Neural progenitor cell (in vitro differentiated cells): Measurements from ENCODE around the gene DCAF7. TPM values are rescaled to one million over a fixed set of nuclear protein-coding genes. Genes with fewer than 3 reads are reported as not detected.

Experiments
- DNase-seq: peaks from one replicate; pipeline ENCODE4 v3.0.0-alpha.2; 2016; ENCODE audit warnings: low spot score
- H2AFZ ChIP-seq: fragments of 200-600 bp; sonication (generic); replicated peaks from 2 replicates; pipeline ENCODE4 v1.6.1; 2016; ENCODE audit warnings: antibody characterized with exemption
- H3F3A ChIP-seq: fragments of 200-600 bp; sonication (generic); 2 replicates; pipeline ENCODE4 v1.6.1; 2016; ENCODE audit warnings: antibody characterized with exemption, low read depth
- H3K27ac ChIP-seq: fragments of 200-600 bp; sonication (generic); 2 replicates; pipeline ENCODE4 v1.5.1; 2016; ENCODE audit warnings: mild to moderate bottlenecking
- H3K27me3 ChIP-seq: fragments of 200-600 bp; sonication (generic); 2 replicates; pipeline ENCODE4 v1.6.1; 2016; ENCODE audit warnings: mild to moderate bottlenecking, moderate library complexity
- H3K36me3 ChIP-seq: fragments of 200-600 bp; sonication (generic); 2 replicates; pipeline ENCODE4 v1.5.1; 2016
- H3K4me1 ChIP-seq: fragments of 200-600 bp; sonication (generic); 2 replicates; pipeline ENCODE4 v1.6.1; 2016; ENCODE audit warnings: mixed run types
- H3K4me2 ChIP-seq: fragments of 200-600 bp; sonication (generic); 2 replicates; pipeline ENCODE4 v1.6.1; 2016
- H3K4me3 ChIP-seq: fragments of 200-600 bp; sonication (generic); 2 replicates; pipeline ENCODE4 v1.5.1; 2016
- H3K79me2 ChIP-seq: fragments of 200-600 bp; sonication (generic); 2 replicates; pipeline ENCODE4 v1.6.1; 2016; ENCODE audit warnings: low read depth
- H3K9ac ChIP-seq: fragments of 200-600 bp; sonication (generic); 2 replicates; pipeline ENCODE4 v1.6.1; 2016
- H3K9me3 ChIP-seq: fragments of 200-600 bp; sonication (generic); 2 replicates; pipeline ENCODE4 v1.5.1; 2016; ENCODE audit warnings: low read depth
- H4K20me1 ChIP-seq: fragments of 200-600 bp; sonication (generic); 2 replicates; pipeline ENCODE4 v1.6.1; 2016; ENCODE audit warnings: low read depth
- H3K27ac Mint-ChIP-seq: 3 replicates; pipeline ENCODE4 v1.8.0; 2021; ENCODE audit warnings: mixed read lengths
- H3K27me3 Mint-ChIP-seq: 2 replicates; pipeline ENCODE4 v1.8.0; 2022; ENCODE audit warnings: low read depth, mild to moderate bottlenecking, inconsistent platforms, moderate library complexity, mixed read lengths; ENCODE audit not compliant: insufficient read depth
- H3K36me3 Mint-ChIP-seq: 3 replicates; pipeline ENCODE4 v1.8.0; 2021; ENCODE audit warnings: mixed read lengths
- H3K4me1 Mint-ChIP-seq: 3 replicates; pipeline ENCODE4 v1.8.0; 2021; ENCODE audit warnings: mixed read lengths
- H3K4me3 Mint-ChIP-seq: 3 replicates; pipeline ENCODE4 v1.8.0; 2021; ENCODE audit warnings: mild to moderate bottlenecking, moderate library complexity, mixed read lengths
- H3K9me3 Mint-ChIP-seq: 3 replicates; pipeline ENCODE4 v1.8.0; 2020; ENCODE audit warnings: mixed read lengths
- EZH2 ChIP-seq: fragments of 200-600 bp; sonication (generic); IDR thresholded peaks from 2 replicates; pipeline ENCODE4 v1.6.1; 2017; ENCODE audit warnings: antibody characterized with exemption, mild to moderate bottlenecking, moderate library complexity
- EZH2phosphoT487 ChIP-seq: fragments of 200-600 bp; sonication (generic); IDR thresholded peaks from 2 replicates; pipeline ENCODE4 v1.6.1; 2017; ENCODE audit warnings: antibody characterized with exemption
- total RNA-seq: library from RNA; depleted of rRNA; stranded (reverse); fragments of >200 nt; gene quantifications from 2 replicates; pipeline ENCODE4 v1.2.3, GENCODE V29; 2015; ENCODE audit warnings: low replicate concordance
- TF ChIP-seq, protein P1 (sequence below): fragments of 200-600 bp; sonication (generic); IDR thresholded peaks from 2 replicates; pipeline ENCODE4 v1.5.1; 2017; ENCODE audit warnings: antibody characterized with exemption, mild to moderate bottlenecking

The DCAF7 gene
- total RNA-seq, 1 donor from 2014 or later, result 56.5 TPM

DNA sequence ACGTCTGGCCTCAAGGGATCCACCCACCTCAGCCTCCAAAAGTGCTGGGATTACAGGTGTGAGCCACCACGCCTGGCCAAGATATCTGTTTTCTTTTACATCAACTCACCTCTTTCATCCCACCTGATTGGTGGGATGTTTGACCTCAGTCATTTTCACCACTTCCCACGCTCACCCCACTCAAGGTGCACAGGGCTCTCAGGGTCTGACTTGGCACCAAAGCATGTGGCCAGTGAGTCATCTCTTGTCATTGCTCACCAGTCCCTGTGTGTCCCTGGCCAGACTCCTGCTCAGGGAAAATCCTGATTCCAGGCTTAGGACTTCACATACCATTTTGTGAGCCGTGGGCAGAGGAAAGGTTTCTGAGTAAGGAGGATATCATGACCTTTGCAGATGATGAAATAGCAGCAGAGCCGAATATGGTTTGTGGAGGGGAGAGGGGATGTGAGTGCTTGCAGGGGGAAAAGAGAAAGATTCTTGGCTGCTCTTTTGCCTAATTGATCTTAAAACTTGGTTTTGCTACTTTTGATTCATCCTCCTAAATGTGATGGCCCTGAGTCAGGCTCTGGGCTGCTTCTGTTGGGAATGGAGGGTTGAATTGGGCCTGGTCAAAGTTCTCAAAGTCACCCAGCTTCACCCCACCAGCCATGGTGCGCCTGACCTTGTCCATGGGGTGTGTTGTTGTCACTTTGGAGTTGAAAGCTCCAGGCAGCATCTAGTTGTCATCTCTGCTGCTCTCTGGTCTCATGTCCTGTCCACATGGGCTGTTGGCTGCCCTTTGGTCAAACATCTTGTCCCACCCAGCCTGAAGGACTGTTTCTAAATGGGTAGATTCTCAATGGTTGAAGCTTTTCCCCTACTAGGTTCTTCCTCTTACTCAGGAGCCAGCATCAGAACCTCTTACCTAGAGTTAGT, 33.1 kb upstream of the DCAF7 start:
- Histone ChIP-seq H3K36me3 (no peaks in the 10 kb centered on the region), H3K27ac (no peak overlapping the region), H3K9ac (no peak overlapping the region), H2AFZ (no peak overlapping the region), H3K4me2 (no peak overlapping the region), H3F3A (no peaks in the 10 kb centered on the region), H3K9me3 (no peaks in the 10 kb centered on the region), H3K79me2 (no peaks in the 10 kb centered on the region), H3K27me3 (no peaks in the 10 kb centered on the region), H3K4me3 (no peak overlapping the region), H4K20me1 (no peaks in the 10 kb centered on the region), H3K4me1 (no peaks in the 10 kb centered on the region)
- Mint-ChIP-seq H3K4me3 (no peak overlapping the region), H3K27ac (no peak overlapping the region), H3K4me1 (no peaks in the 10 kb centered on the region), H3K27me3 (peaks cover 13% of the 10 kb centered on the region), H3K36me3 (no peaks in the 10 kb centered on the region), H3K9me3 (no peaks in the 10 kb centered on the region)
- TF ChIP-seq EZH2phosphoT487, result no peak
- TF ChIP-seq, protein P1, sequence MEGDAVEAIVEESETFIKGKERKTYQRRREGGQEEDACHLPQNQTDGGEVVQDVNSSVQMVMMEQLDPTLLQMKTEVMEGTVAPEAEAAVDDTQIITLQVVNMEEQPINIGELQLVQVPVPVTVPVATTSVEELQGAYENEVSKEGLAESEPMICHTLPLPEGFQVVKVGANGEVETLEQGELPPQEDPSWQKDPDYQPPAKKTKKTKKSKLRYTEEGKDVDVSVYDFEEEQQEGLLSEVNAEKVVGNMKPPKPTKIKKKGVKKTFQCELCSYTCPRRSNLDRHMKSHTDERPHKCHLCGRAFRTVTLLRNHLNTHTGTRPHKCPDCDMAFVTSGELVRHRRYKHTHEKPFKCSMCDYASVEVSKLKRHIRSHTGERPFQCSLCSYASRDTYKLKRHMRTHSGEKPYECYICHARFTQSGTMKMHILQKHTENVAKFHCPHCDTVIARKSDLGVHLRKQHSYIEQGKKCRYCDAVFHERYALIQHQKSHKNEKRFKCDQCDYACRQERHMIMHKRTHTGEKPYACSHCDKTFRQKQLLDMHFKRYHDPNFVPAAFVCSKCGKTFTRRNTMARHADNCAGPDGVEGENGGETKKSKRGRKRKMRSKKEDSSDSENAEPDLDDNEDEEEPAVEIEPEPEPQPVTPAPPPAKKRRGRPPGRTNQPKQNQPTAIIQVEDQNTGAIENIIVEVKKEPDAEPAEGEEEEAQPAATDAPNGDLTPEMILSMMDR, result no peak
- TF ChIP-seq EZH2, result no peak
- DNase-seq, result no peak

DNA sequence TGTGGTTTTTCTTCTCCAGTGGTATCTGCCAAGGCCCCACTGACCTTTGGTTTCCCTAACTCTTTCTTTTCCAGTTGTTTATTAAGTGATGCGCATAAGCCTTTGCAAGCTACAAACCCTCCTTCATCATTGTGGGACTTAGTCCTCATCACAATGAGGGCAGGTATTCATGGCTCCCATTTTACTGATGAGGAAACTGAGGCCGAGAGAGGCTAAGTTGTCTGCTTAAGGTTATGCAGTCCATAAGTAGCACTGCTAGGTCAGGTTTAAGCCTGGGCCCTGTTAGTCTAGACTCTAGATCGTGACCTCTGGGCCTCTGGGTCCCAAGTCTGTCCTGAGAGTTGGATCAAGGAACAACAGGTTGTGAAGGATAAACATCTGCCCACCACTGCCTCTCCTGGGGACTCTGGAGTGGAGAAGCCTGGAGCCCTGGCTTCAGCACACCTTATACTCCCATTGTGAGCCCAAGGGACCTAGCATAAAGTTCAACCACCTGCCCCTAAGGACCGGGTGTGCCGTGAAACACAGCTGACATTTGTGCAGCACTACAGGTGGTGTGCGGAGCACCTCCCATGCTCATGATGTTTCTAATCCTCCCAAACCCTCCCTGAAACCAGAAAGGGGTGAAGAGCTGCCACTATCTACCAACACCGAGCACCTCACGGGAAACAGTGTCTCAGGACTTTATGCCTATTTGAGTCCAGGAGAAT, 32.3 kb upstream of the DCAF7 start:
- H3F3A ChIP-seq, result no peaks in the 10 kb centered on the region
- H3K4me1 ChIP-seq, result no peaks in the 10 kb centered on the region
- no peaks in the 10 kb centered on the region for H4K20me1 ChIP-seq
- no peaks in the 10 kb centered on the region for H3K36me3 Mint-ChIP-seq
- H3K9me3 Mint-ChIP-seq, result no peaks in the 10 kb centered on the region
- no peak for DNase-seq
- H3K27ac Mint-ChIP-seq, result no peak overlapping the region
- no peak overlapping the region for H2AFZ ChIP-seq
- H3K4me3 Mint-ChIP-seq, result no peak overlapping the region
- no peaks in the 10 kb centered on the region for H3K79me2 ChIP-seq
- no peak overlapping the region for H3K4me2 ChIP-seq
- H3K27ac ChIP-seq, result no peak overlapping the region
- no peak overlapping the region for H3K9ac ChIP-seq
- no peaks in the 10 kb centered on the region for H3K27me3 ChIP-seq
- H3K4me3 ChIP-seq, result no peak overlapping the region
- H3K27me3 Mint-ChIP-seq, result peaks cover 13% of the 10 kb centered on the region
- TF ChIP-seq EZH2phosphoT487, result no peak
- TF ChIP-seq, protein P1, result no peak
- no peaks in the 10 kb centered on the region for H3K9me3 ChIP-seq
- H3K36me3 ChIP-seq, result no peaks in the 10 kb centered on the region
- no peaks in the 10 kb centered on the region for H3K4me1 Mint-ChIP-seq

DNA sequence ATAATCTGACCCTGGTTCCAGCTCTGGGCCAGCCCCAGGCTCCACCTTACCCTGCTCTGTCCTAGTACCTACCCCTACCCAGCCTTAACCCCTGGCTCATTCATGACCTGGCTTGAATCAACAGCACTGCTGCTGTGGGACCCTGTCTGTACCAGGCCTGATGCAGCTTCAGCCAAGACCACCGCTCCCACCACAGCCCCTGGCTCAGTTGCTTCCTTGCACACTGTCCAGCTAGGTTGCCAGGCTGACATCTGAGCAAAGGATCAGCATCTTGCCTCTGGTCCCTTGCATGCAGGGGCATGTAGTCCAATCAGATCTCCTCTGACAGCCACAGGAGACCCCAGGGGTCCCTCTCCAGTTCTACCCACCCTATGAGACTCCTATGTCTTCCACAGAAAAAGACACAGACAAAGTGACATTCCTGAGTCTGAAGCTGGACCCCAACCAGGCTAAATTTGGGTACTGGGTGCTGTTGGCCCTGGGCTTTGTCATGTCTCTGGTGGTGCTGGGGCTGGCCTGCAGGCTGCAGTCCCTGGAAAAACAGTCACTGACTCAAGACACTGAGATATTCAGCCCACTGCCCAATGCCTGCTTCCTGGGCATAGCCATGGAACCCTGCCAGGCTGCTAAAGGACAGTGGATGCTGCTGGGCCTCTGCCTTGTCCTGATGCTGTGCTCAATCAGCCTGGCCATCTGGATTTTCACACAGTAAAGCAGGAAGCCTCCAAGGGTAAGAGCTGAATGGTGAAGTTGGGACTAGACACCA, 31.0 kb upstream of the DCAF7 start:
- Mint-ChIP-seq H3K27ac (no peak overlapping the region), H3K4me3 (no peak overlapping the region), H3K36me3 (no peaks in the 10 kb centered on the region), H3K4me1 (peaks cover 4% of the 10 kb centered on the region), H3K27me3 (peaks cover 23% of the 10 kb centered on the region), H3K9me3 (no peaks in the 10 kb centered on the region)
- Histone ChIP-seq H3K27ac (no peak overlapping the region), H3K27me3 (peaks cover 13% of the 10 kb centered on the region), H3K79me2 (no peaks in the 10 kb centered on the region), H3K36me3 (no peaks in the 10 kb centered on the region), H3K9me3 (no peaks in the 10 kb centered on the region), H3F3A (no peaks in the 10 kb centered on the region), H3K9ac (no peak overlapping the region), H4K20me1 (peaks cover 11% of the 10 kb centered on the region), H2AFZ (no peak overlapping the region), H3K4me2 (no peak overlapping the region), H3K4me1 (no peaks in the 10 kb centered on the region), H3K4me3 (no peak overlapping the region)
- TF ChIP-seq EZH2phosphoT487, result no peak
- TF ChIP-seq, protein P1, result no peak
- TF ChIP-seq EZH2, result no peak
- no peak for DNase-seq
